Fibroblast of pulmonary artery (primary cell): ENCODE results near the gene ABCD2.
"Not testable (repeated sequence)": the region's sequence is repeated elsewhere in the genome, so short reads cannot be mapped to it uniquely, and the experiment has no call there.

Experiments
- DNase-seq: peaks from one replicate; pipeline ENCODE4 v3.0.0-alpha.2; 2010; ENCODE audit warnings: low read depth
- H3K4me3 ChIP-seq: replicated peaks from 2 replicates; pipeline ENCODE4 v1.5.1; 2011; ENCODE audit warnings: low read depth, mild to moderate bottlenecking, control low read depth, low read length, moderate library complexity
- CTCF ChIP-seq: IDR thresholded peaks from 2 replicates; pipeline ENCODE4 v1.5.1; 2011; ENCODE audit warnings: mild to moderate bottlenecking, control low read depth, low read length, inconsistent platforms; ENCODE audit errors: missing control alignments

Gene ABCD2

DNA sequence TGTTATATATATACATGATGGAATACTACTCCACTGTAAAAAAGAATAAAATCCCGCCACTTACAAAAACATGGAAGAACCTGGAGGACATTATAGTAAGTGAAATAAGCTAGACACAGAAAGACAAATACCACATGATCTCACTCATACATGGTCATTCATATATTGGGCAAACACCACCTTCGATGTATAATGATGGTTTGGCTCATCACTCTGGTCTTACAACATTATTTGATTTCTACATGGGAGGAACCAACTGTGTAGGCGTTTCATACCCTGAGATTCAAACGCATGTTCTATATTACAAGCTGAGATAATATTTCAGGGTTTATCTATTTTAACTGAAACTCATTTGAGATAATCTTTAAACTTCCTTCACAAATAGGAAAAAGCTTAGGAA, 48.3 kb downstream of the ABCD2 start:
- no peak overlapping the region for H3K4me3 ChIP-seq
- DNase-seq: no peak
- no peak for TF ChIP-seq CTCF

DNA sequence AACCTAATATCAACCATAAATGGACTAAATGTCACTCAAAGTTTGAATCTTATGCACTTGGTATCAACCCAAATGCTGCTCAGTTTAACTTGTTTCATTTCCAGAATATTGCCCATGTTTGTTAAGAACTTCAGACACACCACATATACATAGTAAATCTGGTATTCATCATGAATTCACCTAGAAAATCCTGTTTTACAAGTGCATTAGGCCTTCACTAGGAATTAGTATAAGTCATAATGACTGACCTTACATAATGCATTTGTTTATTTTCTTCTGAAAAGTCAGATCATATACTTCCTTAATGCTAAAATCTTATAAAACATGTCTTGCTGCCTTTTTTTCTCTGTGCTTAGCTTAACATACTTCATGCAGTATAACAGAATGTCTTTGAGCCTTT, 66.1 kb downstream of the ABCD2 start:
- no peak overlapping the region for H3K4me3 ChIP-seq
- no peak for DNase-seq
- no peak for TF ChIP-seq CTCF

- H3K4me3 ChIP-seq, DNase-seq: not testable (repeated sequence)
Measured at GRCh38 chr12:39544211-39544610, 75.4 kb downstream of the ABCD2 start.

DNA sequence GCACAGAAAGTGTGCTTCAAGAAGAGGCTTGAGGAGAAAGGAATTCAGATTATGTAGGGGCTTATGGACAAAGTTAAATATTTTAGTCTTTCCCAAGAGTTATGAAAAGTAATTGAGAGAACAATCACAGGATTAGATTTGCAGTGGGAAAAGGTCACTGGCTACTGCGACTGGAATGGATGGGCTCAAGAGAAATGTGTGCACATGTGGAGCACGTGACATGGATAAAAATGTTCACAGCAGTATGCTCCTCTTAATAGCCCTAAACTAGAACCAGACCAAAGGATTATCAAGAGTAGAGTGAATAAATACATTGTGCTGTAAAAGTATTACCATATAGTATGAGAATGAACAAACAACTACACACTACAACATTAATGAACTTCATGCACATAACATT, 78.1 kb downstream of the ABCD2 start:
- no peak overlapping the region for H3K4me3 ChIP-seq
- no peak for DNase-seq
- TF ChIP-seq CTCF: no peak

DNA sequence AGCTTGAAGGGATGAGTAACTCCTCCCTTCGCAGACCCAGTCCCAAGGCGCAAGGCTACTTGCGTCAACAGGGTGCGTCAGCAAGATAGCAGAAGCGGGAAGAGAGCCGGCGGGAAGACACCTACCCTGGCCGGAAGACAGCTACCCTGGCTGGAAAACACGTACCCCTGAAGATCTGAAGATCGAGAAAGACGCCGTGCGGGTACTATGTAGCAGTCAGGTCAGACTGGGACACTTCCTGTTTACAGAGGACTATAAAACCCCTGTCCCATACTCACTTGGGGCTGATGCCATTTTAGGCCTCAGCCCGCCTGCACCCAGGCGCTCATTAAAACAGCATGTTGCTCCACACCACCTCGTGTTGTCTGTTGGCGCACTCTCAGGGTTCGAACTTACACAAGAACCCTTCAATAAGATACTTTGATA, 80.9 kb downstream of the ABCD2 start:
- H3K4me3 ChIP-seq: no peak overlapping the region
- no peak for DNase-seq
- no peak for TF ChIP-seq CTCF

DNA sequence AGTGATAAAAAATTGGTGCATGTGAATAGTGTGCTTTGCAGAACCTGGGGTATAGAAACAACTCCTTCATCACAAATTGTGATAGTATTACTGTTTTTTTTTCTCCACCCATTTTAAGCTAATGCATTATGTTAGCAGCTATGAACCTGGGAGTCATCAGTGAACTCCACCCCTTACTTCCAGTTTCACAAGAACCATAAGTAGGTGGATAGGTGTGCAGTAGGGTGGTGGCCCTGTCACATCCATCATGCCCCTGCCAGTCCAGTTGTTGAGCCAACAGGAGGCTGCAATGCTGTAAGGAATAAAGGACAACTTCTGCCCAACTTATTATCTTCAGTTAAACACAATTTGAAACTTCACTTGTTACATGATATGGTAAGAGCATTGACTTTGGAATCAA, 85.7 kb downstream of the ABCD2 start:
- H3K4me3 ChIP-seq: no peak overlapping the region
- DNase-seq: no peak
- no peak for TF ChIP-seq CTCF

DNA sequence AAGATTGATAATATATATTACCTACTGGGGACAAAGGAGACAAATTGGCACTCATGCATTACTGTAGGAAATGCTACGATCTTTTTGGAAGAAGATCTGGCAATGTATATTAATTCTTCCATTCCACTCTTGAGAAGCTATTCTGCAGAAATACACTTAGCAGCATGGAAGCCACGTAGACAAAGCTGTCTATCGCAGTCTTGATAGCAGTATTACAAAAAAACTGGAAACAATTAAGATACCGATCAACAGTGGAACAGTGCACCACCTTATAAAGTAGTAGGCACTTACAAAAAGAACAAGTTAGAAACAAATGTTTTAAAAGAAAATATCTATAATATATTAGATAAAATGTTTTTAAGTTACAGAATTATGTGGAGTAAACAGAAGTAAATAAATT, 87.2 kb downstream of the ABCD2 start:
- H3K4me3 ChIP-seq: no peak overlapping the region
- no peak for DNase-seq
- no peak for TF ChIP-seq CTCF

DNA sequence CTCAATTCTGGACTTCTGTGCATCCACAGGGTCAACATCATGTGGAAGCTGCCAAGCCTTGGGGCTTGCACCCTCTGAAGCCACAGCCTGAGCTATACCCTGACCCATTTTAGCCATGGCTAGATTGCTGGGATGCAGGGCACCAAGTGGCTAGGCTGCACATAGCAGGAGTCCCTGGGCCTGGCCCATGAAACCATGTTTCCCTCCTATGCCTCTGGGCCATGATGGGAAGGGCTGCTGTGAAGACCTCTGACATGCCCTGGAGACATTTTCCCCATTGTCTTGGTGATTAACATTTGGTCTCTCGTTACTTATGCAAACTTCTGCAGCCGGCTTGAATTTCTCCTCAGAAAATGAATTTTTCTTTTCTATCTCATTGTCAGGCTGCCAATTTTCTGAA, 92.6 kb downstream of the ABCD2 start:
- DNase-seq: no peak
- TF ChIP-seq CTCF: no peak
- H3K4me3 ChIP-seq: no peak overlapping the region

DNA sequence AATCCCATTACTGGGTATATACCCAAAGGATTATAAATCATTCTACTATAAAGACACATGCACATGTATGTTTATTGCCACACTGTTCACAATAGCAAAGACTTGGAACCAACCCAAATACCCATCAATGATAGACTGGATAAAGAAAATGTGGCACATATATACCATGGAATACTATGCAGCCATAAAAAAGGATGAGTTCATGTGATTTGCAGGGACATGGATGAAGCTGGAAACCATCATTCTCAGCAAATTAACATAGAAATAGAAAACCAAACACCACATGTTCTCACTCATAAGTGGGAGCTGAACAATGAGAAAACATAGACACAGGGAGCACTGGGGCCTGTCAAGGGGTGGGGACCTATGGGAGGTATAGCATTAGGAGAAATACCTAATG, 97.4 kb downstream of the ABCD2 start:
- H3K4me3 ChIP-seq, DNase-seq: not testable (repeated sequence)
